Measurements from ENCODE around the gene KMT2E.
A peak's percentile ranks its signal among the peaks of the same experiment; 100 is the strongest.

Gene KMT2E

DNA sequence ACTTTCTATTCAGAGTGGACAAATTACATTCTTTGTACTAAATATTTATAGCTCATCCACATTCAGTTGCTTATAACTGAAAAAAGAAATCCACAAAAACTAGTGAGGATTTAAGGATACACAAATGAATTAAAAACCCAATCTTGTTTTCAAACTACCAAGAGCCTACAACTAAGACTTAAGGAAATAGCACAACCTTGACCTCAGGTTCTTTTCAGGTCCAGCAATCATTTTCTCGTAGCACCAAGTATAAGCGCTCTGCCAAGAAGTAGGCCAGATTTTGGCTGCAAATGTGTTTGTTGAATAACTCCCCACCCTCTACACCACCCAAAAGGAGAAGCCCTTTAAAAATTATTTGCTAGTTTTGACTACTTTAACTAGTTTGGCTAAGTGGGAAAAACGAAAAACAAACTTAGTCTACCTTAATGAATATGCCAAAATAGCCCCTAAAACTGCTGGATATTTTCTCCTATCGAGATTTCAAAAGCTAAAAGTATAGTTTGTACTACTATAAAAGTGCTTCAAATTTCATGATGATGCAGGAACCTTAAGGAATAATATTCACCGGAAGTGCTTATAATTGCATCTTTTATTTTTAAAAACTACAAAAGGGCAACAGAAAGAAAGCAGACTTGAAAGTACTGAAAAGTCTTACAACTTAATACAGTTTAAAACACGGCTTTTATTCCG is 2.7 kb upstream of the KMT2E start:
- TF ChIP-seq, protein P1, sequence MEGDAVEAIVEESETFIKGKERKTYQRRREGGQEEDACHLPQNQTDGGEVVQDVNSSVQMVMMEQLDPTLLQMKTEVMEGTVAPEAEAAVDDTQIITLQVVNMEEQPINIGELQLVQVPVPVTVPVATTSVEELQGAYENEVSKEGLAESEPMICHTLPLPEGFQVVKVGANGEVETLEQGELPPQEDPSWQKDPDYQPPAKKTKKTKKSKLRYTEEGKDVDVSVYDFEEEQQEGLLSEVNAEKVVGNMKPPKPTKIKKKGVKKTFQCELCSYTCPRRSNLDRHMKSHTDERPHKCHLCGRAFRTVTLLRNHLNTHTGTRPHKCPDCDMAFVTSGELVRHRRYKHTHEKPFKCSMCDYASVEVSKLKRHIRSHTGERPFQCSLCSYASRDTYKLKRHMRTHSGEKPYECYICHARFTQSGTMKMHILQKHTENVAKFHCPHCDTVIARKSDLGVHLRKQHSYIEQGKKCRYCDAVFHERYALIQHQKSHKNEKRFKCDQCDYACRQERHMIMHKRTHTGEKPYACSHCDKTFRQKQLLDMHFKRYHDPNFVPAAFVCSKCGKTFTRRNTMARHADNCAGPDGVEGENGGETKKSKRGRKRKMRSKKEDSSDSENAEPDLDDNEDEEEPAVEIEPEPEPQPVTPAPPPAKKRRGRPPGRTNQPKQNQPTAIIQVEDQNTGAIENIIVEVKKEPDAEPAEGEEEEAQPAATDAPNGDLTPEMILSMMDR (IDR thresholded peaks at IDR 0.05; ENCODE audit: borderline replicate concordance, insufficient read depth, low read depth, low read length) = no peak
- H3K4me3 ChIP-seq (ENCODE audit: low read depth, low read length) = peak overlapping the region; percentile 89

DNA sequence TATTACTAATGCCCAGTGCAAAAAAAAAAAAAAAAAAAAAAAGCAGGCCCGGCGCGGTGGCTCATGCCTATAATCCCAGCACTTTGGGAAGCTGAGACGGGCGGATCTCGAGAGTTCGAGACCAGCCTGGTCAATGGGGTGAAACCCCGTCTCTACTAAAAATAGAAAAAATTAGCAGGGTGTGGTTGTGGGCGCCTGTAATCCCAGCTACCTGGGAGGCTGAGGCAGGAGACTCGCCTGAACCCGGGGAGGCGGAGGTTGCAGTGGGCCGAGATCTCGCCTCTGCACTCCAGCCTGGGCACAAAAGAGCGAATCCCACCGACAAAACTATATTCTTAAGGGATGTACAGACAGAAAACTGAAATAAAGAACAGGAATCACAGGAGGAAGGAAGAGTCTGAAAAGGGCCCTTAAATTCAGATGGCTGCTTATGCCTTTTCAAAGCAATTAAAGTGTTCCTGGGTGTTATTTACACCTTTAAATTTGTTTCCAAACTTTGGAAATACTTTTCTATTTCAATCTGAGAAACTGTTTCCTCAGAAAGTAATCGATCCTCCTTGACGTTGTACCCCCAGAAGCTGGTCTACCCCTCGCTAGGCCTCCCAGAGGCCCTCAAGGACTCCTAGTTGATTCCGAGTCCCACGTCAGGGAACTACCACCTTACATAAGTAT is 2.0 kb upstream of the KMT2E start:
- TF ChIP-seq, protein P1 (IDR thresholded peaks at IDR 0.05; ENCODE audit: borderline replicate concordance, insufficient read depth, low read depth, low read length) = no peak
- H3K4me3 ChIP-seq (ENCODE audit: low read depth, low read length) = peak overlapping the region; percentile 89

DNA sequence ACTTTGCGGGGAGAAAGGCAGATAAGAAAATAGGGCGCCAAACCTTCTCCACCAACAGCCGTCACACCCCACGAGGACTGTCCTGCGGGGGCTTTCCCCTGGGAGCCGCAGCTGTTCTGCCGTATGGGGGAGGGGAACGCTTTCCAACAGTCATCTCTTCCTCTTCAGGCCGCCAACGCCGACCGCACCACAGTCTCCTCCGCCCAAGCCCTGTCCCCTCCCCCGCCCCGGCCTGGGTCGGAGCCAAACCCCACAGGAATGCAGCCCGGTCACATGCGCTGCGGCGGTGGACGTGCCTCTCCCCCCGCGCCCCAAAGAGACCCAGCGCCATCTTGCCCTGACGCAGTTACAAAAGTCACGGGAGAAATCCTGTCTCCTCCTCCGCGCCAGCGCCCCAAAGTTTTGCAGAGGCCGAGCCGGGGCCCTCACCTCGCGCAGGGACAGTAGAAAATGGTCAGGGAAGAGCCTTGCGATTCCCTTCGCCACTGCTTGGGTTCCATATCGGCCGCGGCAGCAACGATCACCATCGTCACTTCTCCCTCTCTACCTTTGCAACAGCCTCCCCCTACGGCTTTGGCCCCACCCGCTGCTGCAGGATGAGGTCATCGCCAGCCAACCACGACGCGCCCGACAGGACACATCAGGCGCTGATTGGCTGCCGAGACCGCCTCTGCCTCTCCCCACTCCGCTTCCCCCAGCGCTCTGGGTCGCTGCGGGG is 1.3 kb upstream of the KMT2E start:
- H3K4me3 ChIP-seq (ENCODE audit: low read depth, low read length) = peak overlapping the region; percentile 89
- TF ChIP-seq, protein P1 (IDR thresholded peaks at IDR 0.05; ENCODE audit: borderline replicate concordance, insufficient read depth, low read depth, low read length) = no peak

DNA sequence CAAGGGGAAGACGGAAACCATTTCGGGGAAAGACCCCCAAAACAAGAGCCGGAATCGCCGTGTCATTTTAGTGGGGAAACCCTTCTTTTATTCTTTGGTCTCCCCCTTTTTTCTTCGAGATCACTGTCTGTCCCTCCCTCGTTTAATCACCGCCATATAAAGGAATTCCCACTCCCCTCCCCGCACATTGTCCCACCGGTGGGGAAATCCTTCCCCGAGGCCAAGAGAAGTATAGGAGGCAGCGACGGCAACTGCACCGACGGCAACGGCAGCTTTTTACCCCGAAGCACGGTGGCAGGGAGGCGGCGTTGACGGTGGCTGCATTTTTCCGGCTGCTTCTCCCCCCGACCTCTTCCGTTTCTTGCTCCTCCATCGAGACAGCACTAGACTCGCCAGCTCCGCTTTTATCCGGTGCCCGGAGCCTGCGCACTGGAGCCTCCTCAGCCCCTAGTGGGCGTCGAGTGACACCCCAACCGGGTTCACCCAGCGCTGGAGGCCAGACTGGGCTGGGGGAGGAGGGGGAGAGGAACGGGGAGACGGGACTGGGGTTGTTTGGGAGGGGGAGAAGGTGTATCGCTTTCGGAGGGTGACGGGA is 687 bp upstream of the KMT2E start:
- TF ChIP-seq, protein P1 (IDR thresholded peaks at IDR 0.05; ENCODE audit: borderline replicate concordance, insufficient read depth, low read depth, low read length) = peak; percentile 66
- H3K4me3 ChIP-seq (ENCODE audit: low read depth, low read length) = peak overlapping the region; percentile 89

DNA sequence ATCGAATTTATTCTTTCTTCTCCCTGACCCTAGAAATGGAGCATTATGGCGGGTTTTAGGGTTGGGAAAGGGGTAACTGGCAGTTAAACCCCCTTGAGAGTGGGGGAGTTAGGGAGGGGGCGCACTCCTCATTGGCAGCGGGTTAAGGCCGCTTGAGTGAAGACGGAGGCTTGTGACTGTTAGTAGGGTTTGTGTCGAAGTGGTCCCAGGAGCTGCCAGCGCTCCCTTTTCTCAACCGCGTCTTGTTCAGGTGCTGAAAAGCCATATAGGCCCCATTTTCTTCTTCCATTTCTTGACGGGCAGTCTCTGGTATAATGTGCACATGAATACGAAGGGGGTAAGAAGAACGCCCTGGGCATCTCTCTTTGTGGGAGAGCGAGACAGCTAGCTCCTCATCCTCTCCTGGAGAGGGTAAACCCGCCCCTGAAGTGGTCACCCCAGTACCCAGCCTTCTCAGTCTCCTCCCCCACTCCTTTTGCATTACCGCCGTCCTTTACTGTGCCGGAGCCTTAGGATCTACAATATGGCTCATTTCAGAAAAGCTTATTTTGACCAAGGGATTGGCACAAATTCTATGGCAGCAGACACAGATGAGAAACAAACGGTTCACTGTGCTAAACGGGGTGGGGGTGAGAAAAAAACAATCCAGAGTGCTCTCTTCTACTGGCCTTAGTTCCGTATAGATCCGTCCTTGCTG is 836 bp downstream of the KMT2E start:
- peak overlapping the region; percentile 89 for H3K4me3 ChIP-seq (ENCODE audit: low read depth, low read length)
- TF ChIP-seq, protein P1 (IDR thresholded peaks at IDR 0.05; ENCODE audit: borderline replicate concordance, insufficient read depth, low read depth, low read length) = no peak

DNA sequence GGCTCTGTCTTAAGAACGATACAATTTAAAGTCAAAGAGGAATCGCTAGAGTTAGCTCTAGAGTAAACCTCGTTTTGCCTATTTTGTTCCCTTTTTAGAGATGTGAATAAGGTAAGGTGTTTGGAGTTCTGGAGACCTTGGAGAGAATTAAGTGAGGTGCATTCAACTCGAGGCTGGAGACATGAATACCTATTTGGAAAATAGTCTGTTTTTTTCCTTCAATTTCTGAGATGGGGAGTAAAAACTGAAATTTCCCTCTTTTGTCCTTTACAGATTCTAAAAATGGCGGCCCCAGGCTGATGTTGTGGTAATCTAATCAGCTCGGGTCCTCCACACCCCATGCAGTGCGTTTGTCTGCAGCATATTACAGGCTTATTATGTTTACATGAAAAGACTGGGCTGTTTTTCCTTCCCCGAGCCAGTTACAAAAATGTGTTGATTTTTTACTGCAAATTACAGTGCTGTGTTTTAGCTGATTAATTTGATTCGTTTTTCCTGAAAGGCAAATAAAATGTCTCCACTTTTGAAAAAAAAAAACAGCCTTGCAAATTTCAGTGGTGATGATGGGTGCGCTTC is 1.5 kb downstream of the KMT2E start:
- peak overlapping the region; percentile 89 for H3K4me3 ChIP-seq (ENCODE audit: low read depth, low read length)
- TF ChIP-seq, protein P1 (IDR thresholded peaks at IDR 0.05; ENCODE audit: borderline replicate concordance, insufficient read depth, low read depth, low read length) = no peak

All from GM12875 (cell line).